HL-60/S4 treated with phorbol 12-myristate 13-acetate at 8.2 ng/mL for 4 days and 3 days (cell line): Measurements from ENCODE around the gene LRP1.

Experiments used
- in situ Hi-C: fragments of 300-500 bp; cut with MboI; formaldehyde crosslinking; loops from 2 replicates; pipeline ENCODE4 v1.15.0; 2022; ENCODE audit warnings: low sequenced_read_pairs

The LRP1 gene

DNA sequence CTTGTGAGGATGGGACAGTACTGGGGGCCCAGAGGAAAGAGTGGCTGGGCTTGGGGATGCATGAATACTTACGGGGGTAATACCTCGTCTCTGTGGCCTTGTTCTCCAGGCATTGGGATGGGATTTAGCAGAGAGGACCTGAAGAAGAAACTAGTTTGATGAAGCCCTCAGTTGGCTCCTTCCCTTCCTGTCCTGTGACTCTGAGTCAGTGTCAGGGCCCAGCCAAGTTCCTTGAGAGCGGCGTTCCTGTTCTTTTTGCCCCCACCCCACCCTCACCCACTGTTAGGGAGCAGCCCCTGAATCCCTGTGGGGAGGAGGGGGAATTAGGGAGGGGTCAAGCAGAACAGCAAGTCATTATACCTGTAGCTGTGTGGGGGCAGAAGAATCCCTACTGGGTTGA is 24.4 kb downstream of the LRP1 start:
- in situ Hi-C loops = no loop called here

DNA sequence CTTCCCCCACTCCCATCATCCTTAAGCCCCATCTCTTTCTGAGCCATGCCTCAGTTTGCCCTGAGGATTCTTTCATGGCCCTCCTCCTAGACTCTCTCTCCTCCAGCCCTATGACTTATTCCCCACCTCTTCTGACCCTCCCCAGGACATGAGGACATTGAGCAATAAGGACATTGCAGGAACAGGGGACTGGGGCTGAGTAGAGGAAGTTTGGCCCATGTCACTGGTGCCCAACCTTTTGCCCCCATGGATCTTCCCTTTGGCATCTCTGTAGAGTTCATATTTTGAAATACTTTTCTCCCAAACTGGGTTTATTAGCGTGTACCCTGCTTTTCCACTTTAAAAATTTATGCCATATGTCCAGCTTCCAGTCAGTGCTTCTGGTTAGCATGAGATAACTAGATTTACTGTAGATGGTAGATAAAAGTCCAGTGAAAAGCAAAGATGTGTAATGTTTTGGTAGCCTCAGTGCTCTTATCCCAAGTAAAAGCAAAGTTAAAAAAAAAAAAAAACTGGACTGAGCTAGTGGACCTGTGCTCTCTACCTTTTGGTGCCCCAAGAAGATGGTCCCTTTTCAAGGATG is 25.2 kb downstream of the LRP1 start:
- in situ Hi-C loops = no loop called here

DNA sequence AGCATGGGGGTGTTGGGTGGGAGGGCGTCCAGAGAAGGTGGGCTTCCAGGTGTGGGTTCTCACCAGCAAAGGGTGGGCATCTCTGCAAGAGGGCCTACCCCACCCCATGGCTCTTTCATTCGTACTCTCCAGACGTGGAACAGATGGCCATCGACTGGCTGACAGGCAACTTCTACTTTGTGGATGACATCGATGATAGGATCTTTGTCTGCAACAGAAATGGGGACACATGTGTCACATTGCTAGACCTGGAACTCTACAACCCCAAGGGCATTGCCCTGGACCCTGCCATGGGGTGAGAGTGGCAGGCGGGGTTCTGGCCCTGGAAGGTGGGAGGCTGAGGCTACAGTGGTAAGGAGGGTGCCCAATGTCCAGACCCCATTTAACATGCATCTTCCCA is 25.8 kb downstream of the LRP1 start:
- in situ Hi-C loops = no loop called here

DNA sequence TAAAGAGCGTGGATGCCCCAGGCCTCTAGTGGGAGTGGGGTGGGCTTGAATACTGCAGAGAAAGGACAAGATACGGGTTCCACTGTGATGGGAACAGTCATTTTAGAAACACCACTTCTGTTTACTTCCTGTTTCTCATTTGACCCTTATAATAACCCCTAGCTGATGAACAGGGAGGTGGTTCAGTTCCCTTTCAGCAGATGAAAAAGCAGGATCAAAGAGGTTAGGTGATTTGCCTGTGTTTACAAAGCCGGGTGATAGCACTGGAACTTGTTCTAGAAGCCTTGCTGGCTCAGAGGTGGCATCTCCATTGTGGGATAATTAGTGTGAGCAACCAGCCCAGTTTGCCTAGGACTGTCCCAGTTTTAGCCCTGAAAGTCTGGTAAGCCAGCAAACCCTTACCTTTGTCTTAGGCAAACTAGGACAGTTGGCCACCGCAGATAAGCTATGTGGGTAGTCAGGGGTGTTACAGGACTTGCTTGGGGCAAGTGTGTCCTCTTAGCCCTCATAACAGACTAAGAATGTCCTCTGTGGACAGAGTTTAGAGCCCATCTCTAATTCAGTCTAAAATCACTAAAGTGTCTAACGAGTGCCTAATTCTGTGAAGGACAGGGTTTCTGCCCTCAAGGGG is 26.6 kb downstream of the LRP1 start:
- in situ Hi-C loops = no loop called here

DNA sequence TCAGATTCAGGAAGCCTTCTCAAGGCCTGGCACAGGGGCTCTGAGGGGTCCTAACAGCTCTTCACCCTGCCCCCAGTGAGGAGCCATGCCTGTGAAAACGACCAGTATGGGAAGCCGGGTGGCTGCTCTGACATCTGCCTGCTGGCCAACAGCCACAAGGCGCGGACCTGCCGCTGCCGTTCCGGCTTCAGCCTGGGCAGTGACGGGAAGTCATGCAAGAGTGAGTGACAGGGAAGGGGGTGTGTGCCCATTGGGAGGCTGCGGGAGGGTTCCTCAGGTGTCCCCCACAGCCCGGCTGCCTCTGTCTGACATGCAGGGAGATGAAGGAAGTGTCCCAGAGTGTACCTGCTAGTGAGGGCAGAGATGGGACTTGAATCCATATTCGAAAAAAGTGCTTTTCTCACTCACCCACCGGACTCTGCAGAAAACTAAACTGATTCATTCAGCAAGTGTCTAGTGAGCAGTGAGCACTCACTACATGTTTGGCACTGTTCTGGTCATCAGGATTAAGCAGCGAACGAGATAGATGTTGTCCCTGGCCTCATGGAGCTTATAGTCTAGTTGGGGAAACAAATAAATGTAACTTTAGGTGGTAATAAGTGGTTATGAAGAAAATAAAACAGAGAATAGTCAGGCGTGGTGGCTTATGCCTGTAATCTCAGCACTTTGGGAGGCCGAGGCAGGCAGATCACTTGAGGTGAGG is 28.6 kb downstream of the LRP1 start:
- in situ Hi-C loops = no loop called here

DNA sequence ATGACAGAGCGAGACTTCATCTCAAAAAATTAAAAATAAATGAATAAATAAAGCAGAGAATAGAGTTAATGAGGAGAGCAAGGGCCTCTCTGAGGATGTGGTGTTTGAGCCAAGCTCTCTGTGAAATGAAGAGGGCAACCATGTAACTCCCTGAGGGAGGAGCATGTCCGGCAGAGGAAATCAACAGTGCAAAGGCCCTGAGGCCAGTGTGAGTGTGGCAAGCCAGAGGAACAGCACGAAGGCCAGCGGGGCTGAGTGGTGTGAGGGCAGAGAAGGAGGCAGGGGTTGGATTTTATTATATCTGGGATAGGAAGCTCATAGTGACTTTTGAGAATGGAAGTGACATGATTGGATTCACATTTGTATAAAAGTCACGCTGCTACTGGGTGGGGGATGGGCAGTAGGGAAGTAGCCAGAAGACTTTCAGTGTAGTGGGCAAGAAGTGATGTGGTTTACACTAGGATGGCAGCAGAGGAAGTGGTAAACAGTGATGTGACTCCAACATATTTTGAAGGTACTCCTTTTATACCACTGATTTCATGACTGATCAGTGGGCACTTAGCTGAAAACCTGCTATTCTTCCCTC is 29.4 kb downstream of the LRP1 start:
- in situ Hi-C loops = no loop called here

DNA sequence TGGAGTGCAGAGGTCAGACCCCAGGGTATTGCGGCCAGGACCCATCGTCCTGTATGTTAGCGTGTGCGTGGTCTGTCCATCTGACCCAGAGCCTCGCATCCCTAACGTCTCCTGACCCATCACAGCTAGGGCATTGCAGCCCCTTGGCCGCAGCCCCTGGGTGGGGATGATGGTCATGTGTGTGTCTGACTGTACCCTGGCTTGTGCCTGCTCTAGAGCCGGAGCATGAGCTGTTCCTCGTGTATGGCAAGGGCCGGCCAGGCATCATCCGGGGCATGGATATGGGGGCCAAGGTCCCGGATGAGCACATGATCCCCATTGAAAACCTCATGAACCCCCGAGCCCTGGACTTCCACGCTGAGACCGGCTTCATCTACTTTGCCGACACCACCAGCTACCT is 29.9 kb downstream of the LRP1 start:
- in situ Hi-C loops = no loop called here

DNA sequence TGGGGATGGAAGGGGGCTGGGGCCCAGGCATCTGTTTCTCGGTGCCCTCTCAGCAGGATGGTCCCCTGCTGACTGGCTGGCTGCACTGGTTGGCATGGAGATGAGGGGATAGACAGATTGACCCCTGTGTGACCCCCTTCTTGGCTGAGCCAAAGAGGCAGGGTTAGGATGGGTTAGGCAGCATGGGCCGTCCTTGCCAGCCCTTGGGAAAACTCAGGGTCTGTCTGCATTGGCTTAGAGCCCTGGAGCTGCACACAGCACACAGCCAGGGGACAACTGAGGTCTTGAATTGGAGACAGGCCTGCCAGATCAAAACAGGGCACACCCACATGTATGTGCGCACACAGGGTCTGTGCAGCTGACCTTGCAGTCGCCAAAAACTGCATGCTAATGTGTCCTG is 30.4 kb downstream of the LRP1 start:
- in situ Hi-C loops = no loop called here

DNA sequence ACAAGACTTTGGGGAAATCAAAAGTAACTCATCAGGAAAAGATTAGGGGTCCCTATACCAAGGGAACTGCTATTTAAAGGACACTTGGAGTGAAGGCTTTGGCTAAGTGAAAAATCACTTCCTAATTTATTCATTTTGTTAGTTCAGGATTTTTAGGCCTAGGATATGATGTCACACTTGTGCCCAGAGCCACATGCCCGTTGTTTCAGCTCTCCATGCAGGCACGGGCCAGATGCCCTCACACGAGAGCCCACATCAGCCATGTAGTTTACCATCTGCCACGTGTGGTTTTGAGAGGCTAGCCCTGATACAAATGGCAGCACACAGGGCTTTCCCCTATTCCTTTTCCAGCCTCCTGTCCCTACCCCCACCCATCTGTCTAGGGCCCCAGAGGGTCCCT is 31.0 kb downstream of the LRP1 start:
- in situ Hi-C loops = no loop called here

DNA sequence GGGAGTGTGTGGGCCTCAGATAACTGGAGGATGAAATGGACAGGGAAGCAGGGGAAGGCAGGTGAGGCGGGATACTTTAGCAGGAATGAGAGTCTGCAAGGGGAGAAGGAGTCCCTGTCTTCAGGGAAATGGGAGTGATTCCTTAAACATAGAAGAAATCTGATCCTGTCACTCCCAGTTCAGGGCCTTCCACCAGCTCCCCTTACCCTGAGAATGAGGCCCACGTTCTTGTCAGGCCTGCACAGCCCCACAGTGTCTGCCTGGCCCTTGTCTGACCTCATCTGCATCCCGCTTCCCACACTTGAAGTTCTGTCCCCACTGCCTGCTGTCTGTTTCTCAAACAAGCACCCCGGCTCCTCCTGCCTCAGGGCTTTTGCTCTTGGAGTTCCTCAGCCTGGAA is 31.8 kb downstream of the LRP1 start:
- in situ Hi-C loops = no loop called here

DNA sequence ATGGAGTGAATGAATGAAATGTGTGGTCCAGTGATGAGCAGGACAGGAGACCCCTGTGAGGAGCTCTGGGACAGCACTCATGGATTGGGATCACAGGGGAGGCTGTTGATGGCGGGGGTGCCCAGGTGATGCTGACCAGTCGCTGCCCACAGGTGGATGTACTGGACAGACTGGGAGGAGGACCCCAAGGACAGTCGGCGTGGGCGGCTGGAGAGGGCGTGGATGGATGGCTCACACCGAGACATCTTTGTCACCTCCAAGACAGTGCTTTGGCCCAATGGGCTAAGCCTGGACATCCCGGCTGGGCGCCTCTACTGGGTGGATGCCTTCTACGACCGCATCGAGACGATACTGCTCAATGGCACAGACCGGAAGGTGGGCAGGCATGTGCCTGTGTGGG is 32.5 kb downstream of the LRP1 start:
- in situ Hi-C loops = no loop called here

DNA sequence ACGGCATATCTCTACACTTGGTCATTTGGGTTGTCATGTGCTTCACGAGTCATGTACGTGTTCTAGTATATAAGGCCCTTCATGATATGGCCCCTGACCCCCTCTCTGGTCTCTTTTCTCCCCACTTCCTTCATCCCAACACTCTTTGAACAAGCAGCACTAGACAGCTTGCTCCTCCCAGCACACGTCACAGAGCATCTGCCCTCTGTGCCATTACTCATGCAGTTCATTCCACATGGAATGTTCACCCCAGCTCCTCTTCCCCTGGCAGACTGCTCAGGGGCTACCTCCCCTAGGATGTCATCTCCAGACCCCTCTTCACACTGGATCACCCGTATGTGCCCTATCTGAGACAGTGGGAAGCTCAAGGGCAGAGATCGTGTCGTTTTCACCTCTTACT is 33.2 kb downstream of the LRP1 start:
- in situ Hi-C loops = no loop called here

DNA sequence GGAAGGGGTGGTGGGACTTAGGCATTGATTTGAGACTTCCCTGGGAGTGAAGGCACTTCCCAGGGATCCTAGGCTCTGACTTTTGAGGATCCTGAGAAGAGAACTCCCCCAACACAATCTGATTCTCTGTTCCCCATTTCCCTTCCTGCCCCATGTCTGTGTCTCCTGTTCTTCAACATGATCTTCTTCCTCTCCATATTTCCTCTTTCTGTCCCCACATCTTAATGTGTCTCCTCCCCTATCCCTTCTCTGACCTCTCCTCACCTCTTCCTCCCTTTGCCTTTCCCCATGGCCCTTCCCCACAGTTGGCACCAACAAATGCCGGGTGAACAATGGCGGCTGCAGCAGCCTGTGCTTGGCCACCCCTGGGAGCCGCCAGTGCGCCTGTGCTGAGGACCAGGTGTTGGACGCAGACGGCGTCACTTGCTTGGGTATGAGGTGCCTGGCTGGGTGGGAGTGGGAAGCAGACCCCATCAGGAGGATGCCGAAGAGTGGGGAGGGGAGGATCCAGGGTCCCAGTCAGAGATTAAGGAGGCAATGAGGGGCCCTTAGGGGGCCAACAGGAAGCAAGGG is 34.4 kb downstream of the LRP1 start:
- in situ Hi-C loops = no loop called here

DNA sequence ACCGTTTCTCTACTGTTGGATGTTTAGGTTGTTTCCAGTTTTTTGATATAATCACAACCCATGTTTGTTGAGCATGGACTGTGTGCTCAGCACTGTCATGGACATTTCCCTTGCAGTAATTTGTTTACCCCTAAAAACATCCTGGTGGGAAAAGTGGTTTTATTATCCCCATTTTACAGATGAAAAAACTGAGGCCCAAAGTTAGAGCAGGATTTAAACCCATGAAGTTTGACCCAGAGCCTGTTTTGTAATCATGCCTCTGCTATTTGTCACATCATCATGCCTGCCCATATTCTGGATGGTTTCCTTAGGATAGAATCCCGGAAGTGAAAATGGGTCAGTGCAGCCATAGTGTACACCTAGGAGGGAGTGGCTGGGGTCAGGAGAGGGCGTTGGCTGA is 36.2 kb downstream of the LRP1 start:
- in situ Hi-C loops = no loop called here

DNA sequence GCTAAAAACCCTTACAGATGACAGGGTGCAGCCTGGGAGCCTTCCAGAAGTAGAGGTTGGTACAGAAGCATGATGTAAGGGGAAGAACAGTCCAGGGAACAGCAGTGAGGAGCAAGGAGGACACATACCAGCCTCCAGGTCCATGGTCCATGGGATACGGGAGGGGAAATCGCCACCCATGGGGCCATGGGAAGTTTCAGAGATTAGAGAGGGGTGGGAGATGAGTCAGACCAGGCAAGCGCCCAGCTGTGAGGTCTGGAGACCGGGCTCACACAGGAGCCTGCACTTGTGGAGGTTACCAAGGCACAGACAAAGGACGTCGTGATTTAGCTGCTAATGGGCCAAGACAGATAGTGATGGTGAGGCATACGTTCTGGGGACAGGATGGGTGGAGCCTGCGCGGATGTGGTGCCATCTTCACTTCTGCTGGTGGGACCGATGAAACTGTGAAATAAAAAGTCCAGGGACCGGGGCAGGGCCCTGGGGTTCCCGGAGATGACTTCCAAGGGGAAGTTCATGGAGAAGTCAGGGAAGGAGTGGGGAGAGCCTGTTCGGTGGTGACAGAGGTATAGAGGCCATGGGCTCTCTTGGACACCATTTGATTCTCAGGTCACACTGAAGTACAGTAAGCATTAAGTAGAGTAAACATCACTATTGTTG is 36.8 kb downstream of the LRP1 start:
- in situ Hi-C loops = no loop called here

DNA sequence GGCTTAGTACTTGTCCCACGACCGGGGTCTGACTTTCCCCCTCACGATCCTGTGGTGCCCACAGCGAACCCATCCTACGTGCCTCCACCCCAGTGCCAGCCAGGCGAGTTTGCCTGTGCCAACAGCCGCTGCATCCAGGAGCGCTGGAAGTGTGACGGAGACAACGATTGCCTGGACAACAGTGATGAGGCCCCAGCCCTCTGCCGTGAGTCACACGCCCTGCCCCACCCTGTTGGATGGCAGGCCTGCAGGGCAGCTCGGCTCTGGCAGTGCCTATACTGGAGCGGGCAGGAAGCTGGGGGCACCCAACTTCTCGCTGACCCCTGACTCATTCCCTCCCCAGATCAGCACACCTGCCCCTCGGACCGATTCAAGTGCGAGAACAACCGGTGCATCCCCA is 37.5 kb downstream of the LRP1 start:
- in situ Hi-C loops = no loop called here

DNA sequence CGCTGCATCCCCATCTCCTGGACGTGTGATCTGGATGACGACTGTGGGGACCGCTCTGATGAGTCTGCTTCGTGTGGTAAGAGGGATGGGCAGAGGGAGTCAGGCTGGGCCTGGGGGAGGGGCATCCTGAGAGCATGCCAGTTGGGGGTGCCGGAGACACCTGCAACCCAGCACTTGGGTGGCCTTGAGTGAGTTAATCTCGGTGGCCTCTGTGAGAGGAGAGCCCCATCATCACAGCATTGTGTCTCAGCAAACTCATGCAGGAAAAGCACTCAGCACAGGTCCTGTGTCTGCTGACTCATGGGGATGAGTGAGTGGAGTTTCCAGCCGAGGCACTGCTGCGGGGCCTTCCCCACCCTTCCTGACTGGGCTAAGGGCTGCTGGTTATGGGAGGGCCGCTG is 38.7 kb downstream of the LRP1 start:
- in situ Hi-C loops = no loop called here

DNA sequence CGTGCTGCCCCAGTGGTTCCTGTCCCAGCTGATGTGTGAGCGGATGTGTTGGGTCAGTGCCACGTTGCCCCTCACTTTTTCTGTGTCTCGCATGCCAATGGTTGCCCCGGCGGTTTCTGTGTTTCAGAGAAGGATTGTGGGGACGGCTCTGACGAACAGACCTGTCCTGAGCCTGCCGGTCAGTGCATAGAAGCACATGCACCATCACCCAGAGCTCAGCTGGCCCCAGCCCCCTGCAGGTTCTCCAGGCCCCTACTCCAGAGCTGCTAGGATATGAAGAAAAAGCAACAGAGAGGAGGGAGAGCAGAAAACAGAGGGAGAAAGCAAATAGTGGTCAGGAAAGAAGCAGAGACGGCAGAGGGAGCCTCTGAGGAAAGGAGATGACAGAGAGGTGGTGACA is 39.8 kb downstream of the LRP1 start:
- in situ Hi-C loops = no loop called here

DNA sequence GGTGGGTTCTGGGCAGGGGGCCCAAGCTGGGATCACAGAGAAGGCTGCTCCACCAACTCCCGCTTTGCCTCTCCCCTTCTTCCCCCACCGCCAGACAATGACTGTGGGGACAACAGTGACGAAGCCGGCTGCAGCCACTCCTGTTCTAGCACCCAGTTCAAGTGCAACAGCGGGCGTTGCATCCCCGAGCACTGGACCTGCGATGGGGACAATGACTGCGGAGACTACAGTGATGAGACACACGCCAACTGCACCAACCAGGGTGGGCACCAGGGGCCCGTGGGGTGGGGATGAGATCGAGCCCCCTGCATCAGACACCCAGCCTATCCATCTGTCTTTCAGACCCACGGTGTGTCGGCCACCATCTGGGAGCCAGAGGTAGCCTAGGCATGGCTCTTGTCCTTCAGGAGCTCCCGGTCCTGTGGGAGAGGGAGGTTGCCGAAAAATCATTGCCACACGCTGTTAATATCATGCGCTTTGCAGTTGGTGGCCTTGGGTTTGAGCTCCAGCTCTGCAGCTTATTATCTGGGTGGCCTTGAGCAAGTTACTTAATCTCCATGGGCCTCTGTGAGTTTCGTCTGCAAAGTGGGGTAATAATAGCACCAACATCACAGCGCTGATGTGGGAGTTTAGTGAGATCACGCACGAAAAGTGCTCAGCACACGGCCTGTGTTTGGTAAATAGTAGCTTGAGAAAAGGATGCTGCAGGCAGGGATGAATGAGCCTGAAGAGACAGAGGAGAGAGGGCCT is 40.9 kb downstream of the LRP1 start:
- in situ Hi-C loops = no loop called here

DNA sequence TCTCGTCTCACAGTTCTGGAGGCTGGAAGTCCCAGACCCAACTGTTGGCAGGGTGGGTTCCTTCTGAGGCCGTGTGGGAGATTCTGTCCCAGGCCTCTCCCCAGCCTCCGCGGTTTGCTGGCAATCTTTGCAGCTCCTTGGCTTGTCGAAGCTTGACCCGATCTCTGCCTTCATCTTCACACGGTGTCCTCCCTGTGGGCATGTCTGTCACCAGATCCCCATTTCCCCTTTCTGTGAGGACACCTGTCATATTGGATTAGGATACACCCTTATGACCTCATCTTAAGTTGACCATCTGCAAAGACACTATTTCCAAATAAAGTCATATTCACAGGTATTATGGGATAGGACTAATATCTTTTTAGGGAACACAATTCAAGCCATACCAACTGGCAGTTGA is 41.7 kb downstream of the LRP1 start:
- in situ Hi-C loops = loop anchor here (10.0 kb wide), 1 partner anchor 105 kb away; no protein-coding TSS in a partner anchor

DNA sequence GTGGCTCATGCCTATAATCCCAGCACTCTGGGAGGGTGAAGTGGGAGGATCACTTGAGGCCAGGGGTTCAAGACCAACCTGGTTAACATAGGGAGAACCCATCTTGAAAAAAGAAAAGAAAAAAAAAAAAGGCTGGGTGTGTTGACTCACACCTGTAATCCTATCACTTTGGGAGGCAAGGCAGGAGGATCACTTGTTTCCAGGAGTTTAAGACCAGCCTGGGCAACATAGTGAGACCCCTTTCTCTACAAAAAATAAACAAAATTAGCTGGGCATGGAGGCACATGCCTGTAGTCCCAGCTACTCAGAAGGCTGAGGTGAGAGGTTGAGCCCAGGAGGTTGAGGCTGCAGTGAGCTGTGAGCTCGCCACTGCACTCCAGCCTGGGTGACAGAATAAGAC is 42.1 kb downstream of the LRP1 start:
- in situ Hi-C loops = loop anchor here (10.0 kb wide), 1 partner anchor 106 kb away; no protein-coding TSS in a partner anchor
